Neural cell (in vitro differentiated cells): Measurements from ENCODE around the gene MAP6. TPM values are rescaled to one million over a fixed set of nuclear protein-coding genes. Genes with fewer than 3 reads are reported as not detected.

Source experiments
- H2AFZ ChIP-seq: fragments of 200-600, 300-800 bp; sonication (generic), shearing (Covaris generic); 2 replicates; pipeline ENCODE4 v1.6.0; 2014; ENCODE audit warnings: low read depth, mild to moderate bottlenecking, antibody characterized with exemption, low read length, moderate library complexity
- H3F3A ChIP-seq: fragments of 200-600 bp; shearing (Covaris generic); 2 replicates; pipeline ENCODE4 v1.6.1; 2016; ENCODE audit warnings: mild to moderate bottlenecking, moderate library complexity, mixed read lengths, antibody characterized with exemption, low read length; ENCODE audit not compliant: insufficient read depth, poor library complexity, severe bottlenecking
- H3K27ac ChIP-seq: fragments of 200-600, 300-800 bp; sonication (generic), shearing (Covaris generic); 2 replicates; pipeline ENCODE4 v1.5.1; 2014; ENCODE audit warnings: mild to moderate bottlenecking, low read length, moderate library complexity
- H3K27me3 ChIP-seq: fragments of 300-800, 200-600 bp; sonication (generic), shearing (Covaris generic); 2 replicates; pipeline ENCODE4 v1.6.0; 2014; ENCODE audit warnings: mild to moderate bottlenecking, low read depth, low read length, moderate library complexity; ENCODE audit not compliant: insufficient read depth
- H3K36me3 ChIP-seq: fragments of 300-800, 200-600 bp; sonication (generic), shearing (Covaris generic); 2 replicates; pipeline ENCODE4 v1.5.1; 2014; ENCODE audit warnings: mild to moderate bottlenecking, antibody characterized with exemption, low read length, moderate library complexity; ENCODE audit not compliant: insufficient read depth
- H3K4me2 ChIP-seq: fragments of 300-800, 200-600 bp; sonication (generic), shearing (Covaris generic); 2 replicates; pipeline ENCODE4 v1.6.0; 2014; ENCODE audit warnings: mild to moderate bottlenecking, low read length
- H3K4me3 ChIP-seq: fragments of 300-800, 200-600 bp; sonication (generic), shearing (Covaris generic); 2 replicates; pipeline ENCODE4 v1.5.1; 2014; ENCODE audit warnings: mild to moderate bottlenecking, low read length, moderate library complexity
- H3K79me2 ChIP-seq: fragments of 200-600 bp; shearing (Covaris generic); replicated peaks from 2 replicates; pipeline ENCODE4 v1.6.0; 2014; ENCODE audit warnings: mild to moderate bottlenecking, low read length, moderate library complexity; ENCODE audit not compliant: insufficient read depth
- H3K9ac ChIP-seq: fragments of 300-800, 200-600 bp; sonication (generic), shearing (Covaris generic); 2 replicates; pipeline ENCODE4 v1.6.1; 2016; ENCODE audit warnings: mild to moderate bottlenecking, low read length, mixed read lengths
- H3K9me2 ChIP-seq: fragments of 200-600 bp; shearing (Covaris generic); 2 replicates; pipeline ENCODE4 v1.6.1; 2016; ENCODE audit warnings: mild to moderate bottlenecking, low read length, mixed read lengths; ENCODE audit not compliant: insufficient read depth
- H3K9me3 ChIP-seq: fragments of 200-600, 300-800 bp; sonication (generic), shearing (Covaris generic); 2 replicates; pipeline ENCODE4 v1.6.1; 2016; ENCODE audit warnings: mild to moderate bottlenecking, mixed run types, low read length, moderate library complexity, mixed read lengths
- H4K20me1 ChIP-seq: fragments of 200-600 bp; shearing (Covaris generic); 2 replicates; pipeline ENCODE4 v1.6.1; 2016; ENCODE audit warnings: mild to moderate bottlenecking, mixed run types; ENCODE audit not compliant: insufficient read depth
- EP300 ChIP-seq: fragments of 450-650 bp; conservative IDR thresholded peaks from 2 replicates; pipeline ENCODE4 v1.6.1; 2014; ENCODE audit warnings: antibody characterized with exemption, mild to moderate bottlenecking, moderate library complexity; ENCODE audit not compliant: poor library complexity, severe bottlenecking
- EZH2 ChIP-seq: fragments of 200-600, 300-800 bp; shearing (Covaris generic), sonication (generic); IDR thresholded peaks from 2 replicates; pipeline ENCODE4 v1.6.1; 2014; ENCODE audit warnings: antibody characterized with exemption, low read length, borderline replicate concordance, mild to moderate bottlenecking; ENCODE audit not compliant: insufficient read depth, poor library complexity, severe bottlenecking
- MXI1 ChIP-seq: fragments of 450-650 bp; conservative IDR thresholded peaks from 2 replicates; pipeline ENCODE4 v1.6.1; 2014; ENCODE audit warnings: antibody characterized with exemption, mild to moderate bottlenecking; ENCODE audit not compliant: poor library complexity, severe bottlenecking
- POLR2AphosphoS5 ChIP-seq: IDR thresholded peaks from 2 replicates; pipeline ENCODE4 v1.6.1; 2012
- RAD21 ChIP-seq: fragments of 450-650 bp; conservative IDR thresholded peaks from 2 replicates; pipeline ENCODE4 v1.6.1; 2014; ENCODE audit warnings: antibody characterized with exemption, mild to moderate bottlenecking, moderate library complexity
- SMC3 ChIP-seq: fragments of 450-650 bp; conservative IDR thresholded peaks from 2 replicates; pipeline ENCODE4 v1.6.1; 2014; ENCODE audit warnings: antibody characterized with exemption, mild to moderate bottlenecking, moderate library complexity; ENCODE audit not compliant: poor library complexity
- TAF1 ChIP-seq: IDR thresholded peaks from 2 replicates; pipeline ENCODE4 v1.6.1; 2012; ENCODE audit warnings: low read depth
- polyA plus RNA-seq: library from polyadenylated mRNA; depleted of rRNA; stranded (reverse); fragments of >200 nt; gene quantifications from 2 replicates; pipeline ENCODE4 v1.2.3, GENCODE V29; 2014
- TF ChIP-seq, protein P1 (sequence below): IDR thresholded peaks from 2 replicates; pipeline ENCODE4 v1.6.1; 2012; ENCODE audit warnings: borderline replicate concordance
- TF ChIP-seq, protein P2 (sequence below): fragments of 450-650 bp; IDR thresholded peaks from 2 replicates; pipeline ENCODE4 v1.5.1; 2014; ENCODE audit warnings: antibody characterized with exemption, mild to moderate bottlenecking, moderate library complexity; ENCODE audit not compliant: poor library complexity, severe bottlenecking

The MAP6 gene
- polyA plus RNA-seq, 1 donor from 2014 or later, result 178 TPM

DNA sequence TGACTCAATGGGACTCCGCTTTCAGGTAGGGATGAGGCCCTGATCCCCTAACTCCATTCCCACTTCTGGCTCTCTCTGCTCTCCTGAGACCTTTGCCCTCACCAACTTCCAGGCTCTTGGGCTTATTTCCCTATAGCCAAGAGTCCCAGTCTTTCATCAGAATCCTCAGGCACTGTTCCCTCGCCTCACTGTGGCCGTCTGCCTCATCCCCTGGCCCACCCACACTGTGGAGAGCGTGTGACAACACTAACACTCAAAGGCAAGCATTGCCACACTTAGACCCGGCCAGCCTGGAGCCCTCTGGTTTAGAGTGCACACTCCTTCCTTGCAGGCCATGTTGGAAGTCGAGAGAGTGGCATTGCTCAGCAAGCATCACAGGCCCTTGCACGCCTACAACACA lies 79.8 kb downstream of the MAP6 start:
- Histone ChIP-seq H4K20me1 (no peaks in the 10 kb centered on the region), H3K27me3 (no peaks in the 10 kb centered on the region), H3K79me2 (no peaks in the 10 kb centered on the region), H3K27ac (no peak overlapping the region), H3K4me2 (no peak overlapping the region), H3K9me3 (no peaks in the 10 kb centered on the region), H3K9ac (no peak overlapping the region), H3K4me3 (no peak overlapping the region), H3K9me2 (no peaks in the 10 kb centered on the region), H3F3A (peaks cover 3% of the 10 kb centered on the region), H3K36me3 (no peaks in the 10 kb centered on the region), H2AFZ (no peak overlapping the region)
- TF ChIP-seq RAD21 (no peak), MXI1 (no peak), EZH2 (no peak), SMC3 (no peak), TAF1 (no peak), POLR2AphosphoS5 (no peak)

DNA sequence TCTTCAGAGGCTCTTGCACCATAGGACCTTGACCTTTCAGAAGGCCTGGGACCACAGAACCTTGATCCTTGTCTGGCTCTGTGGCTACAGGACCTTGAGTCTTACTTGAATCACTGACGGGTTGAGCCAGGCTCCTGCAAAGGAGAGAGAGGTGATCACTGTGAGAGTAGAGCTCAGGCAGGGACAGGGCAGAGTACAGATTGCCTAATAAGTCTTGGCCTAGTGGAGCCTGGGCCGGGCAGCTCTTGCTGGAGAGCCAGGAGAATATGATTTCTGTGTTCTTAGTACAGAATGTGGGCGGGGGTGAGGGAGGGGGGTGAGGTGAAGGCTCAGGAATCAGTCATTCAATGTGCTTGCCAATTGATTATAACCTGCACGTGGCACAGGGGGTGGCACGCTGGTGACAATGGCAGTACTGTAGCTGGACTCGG lies 80.8 kb downstream of the MAP6 start:
- Histone ChIP-seq H3K27me3 (no peaks in the 10 kb centered on the region), H3K4me2 (no peak overlapping the region), H3K79me2 (no peaks in the 10 kb centered on the region), H3K4me3 (no peak overlapping the region), H3F3A (peaks cover 3% of the 10 kb centered on the region), H3K27ac (no peak overlapping the region), H3K36me3 (no peaks in the 10 kb centered on the region), H3K9me2 (no peaks in the 10 kb centered on the region), H3K9ac (no peak overlapping the region), H4K20me1 (no peaks in the 10 kb centered on the region), H3K9me3 (no peaks in the 10 kb centered on the region), H2AFZ (no peak overlapping the region)
- TF ChIP-seq SMC3, result no peak
- no peak for TF ChIP-seq MXI1
- no peak for TF ChIP-seq POLR2AphosphoS5
- TF ChIP-seq, protein P1, sequence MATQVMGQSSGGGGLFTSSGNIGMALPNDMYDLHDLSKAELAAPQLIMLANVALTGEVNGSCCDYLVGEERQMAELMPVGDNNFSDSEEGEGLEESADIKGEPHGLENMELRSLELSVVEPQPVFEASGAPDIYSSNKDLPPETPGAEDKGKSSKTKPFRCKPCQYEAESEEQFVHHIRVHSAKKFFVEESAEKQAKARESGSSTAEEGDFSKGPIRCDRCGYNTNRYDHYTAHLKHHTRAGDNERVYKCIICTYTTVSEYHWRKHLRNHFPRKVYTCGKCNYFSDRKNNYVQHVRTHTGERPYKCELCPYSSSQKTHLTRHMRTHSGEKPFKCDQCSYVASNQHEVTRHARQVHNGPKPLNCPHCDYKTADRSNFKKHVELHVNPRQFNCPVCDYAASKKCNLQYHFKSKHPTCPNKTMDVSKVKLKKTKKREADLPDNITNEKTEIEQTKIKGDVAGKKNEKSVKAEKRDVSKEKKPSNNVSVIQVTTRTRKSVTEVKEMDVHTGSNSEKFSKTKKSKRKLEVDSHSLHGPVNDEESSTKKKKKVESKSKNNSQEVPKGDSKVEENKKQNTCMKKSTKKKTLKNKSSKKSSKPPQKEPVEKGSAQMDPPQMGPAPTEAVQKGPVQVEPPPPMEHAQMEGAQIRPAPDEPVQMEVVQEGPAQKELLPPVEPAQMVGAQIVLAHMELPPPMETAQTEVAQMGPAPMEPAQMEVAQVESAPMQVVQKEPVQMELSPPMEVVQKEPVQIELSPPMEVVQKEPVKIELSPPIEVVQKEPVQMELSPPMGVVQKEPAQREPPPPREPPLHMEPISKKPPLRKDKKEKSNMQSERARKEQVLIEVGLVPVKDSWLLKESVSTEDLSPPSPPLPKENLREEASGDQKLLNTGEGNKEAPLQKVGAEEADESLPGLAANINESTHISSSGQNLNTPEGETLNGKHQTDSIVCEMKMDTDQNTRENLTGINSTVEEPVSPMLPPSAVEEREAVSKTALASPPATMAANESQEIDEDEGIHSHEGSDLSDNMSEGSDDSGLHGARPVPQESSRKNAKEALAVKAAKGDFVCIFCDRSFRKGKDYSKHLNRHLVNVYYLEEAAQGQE, result no peak
- no peak for TF ChIP-seq EP300
- TF ChIP-seq, protein P2, sequence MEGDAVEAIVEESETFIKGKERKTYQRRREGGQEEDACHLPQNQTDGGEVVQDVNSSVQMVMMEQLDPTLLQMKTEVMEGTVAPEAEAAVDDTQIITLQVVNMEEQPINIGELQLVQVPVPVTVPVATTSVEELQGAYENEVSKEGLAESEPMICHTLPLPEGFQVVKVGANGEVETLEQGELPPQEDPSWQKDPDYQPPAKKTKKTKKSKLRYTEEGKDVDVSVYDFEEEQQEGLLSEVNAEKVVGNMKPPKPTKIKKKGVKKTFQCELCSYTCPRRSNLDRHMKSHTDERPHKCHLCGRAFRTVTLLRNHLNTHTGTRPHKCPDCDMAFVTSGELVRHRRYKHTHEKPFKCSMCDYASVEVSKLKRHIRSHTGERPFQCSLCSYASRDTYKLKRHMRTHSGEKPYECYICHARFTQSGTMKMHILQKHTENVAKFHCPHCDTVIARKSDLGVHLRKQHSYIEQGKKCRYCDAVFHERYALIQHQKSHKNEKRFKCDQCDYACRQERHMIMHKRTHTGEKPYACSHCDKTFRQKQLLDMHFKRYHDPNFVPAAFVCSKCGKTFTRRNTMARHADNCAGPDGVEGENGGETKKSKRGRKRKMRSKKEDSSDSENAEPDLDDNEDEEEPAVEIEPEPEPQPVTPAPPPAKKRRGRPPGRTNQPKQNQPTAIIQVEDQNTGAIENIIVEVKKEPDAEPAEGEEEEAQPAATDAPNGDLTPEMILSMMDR, result no peak
- no peak for TF ChIP-seq RAD21
- TF ChIP-seq EZH2, result no peak
- TF ChIP-seq TAF1, result no peak
